PFSK-1 (cell line): ENCODE results near the gene CEP55.

Experiments used
- FOXP2 ChIP-seq: optimal IDR thresholded peaks from 2 replicates; pipeline ENCODE3; 2011; ENCODE audit warnings: borderline replicate concordance, control low read depth, inconsistent platforms; ENCODE audit not compliant: insufficient read depth; ENCODE audit errors: extremely low read length, extremely low read depth
- POLR2AphosphoS5 ChIP-seq: IDR thresholded peaks from 2 replicates; pipeline ENCODE4 v1.6.1; 2012; ENCODE audit warnings: low read depth, mild to moderate bottlenecking, control low read depth, low read length, moderate library complexity
- TF ChIP-seq, protein P1 (sequence below), 2 experiments: IDR thresholded peaks; 2 replicates each; pipeline versions ENCODE4 v1.6.1 to v1.8.0; 2011 to 2012; ENCODE audit warnings: low read depth in 2 of 2, low read length in 2 of 2, control low read depth in 1 of 2, inconsistent platforms in 1 of 2, mild to moderate bottlenecking in 1 of 2, moderate library complexity in 1 of 2; ENCODE audit not compliant: insufficient read depth in 1 of 2

DNA sequence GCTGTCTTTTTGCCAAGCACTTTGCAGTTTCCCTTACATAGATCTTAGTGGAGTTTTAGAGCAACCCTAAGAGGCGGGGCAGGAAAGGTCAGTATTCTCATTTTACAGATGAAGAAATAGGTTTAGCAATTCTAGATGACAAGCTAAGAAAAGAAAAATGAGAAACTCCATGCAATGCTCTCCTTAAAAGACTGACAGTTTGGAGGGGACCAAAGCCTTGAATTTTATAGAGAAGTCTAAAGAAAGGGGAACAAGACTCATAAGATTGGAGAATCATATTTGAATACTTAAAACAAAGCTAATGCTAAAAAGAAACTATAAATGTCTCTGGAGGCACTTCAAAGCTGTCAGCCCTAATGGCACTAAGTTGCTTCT, 19.6 kb downstream of the CEP55 start:
- TF ChIP-seq, protein P1, sequence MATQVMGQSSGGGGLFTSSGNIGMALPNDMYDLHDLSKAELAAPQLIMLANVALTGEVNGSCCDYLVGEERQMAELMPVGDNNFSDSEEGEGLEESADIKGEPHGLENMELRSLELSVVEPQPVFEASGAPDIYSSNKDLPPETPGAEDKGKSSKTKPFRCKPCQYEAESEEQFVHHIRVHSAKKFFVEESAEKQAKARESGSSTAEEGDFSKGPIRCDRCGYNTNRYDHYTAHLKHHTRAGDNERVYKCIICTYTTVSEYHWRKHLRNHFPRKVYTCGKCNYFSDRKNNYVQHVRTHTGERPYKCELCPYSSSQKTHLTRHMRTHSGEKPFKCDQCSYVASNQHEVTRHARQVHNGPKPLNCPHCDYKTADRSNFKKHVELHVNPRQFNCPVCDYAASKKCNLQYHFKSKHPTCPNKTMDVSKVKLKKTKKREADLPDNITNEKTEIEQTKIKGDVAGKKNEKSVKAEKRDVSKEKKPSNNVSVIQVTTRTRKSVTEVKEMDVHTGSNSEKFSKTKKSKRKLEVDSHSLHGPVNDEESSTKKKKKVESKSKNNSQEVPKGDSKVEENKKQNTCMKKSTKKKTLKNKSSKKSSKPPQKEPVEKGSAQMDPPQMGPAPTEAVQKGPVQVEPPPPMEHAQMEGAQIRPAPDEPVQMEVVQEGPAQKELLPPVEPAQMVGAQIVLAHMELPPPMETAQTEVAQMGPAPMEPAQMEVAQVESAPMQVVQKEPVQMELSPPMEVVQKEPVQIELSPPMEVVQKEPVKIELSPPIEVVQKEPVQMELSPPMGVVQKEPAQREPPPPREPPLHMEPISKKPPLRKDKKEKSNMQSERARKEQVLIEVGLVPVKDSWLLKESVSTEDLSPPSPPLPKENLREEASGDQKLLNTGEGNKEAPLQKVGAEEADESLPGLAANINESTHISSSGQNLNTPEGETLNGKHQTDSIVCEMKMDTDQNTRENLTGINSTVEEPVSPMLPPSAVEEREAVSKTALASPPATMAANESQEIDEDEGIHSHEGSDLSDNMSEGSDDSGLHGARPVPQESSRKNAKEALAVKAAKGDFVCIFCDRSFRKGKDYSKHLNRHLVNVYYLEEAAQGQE (IDR thresholded peaks at IDR 0.05; ENCODE audit: insufficient read depth in 1 of 2, low read depth in 2 of 2, low read length in 2 of 2), result no peak
- no peak for TF ChIP-seq POLR2AphosphoS5
- no peak for TF ChIP-seq FOXP2
